Fibroblast of lung (primary cell): ENCODE results near the gene ZNF583.

Source experiments
- EZH2 ChIP-seq: IDR thresholded peaks from 2 replicates; pipeline ENCODE4 v1.5.1; 2012; ENCODE audit warnings: low read length, control low read depth, mild to moderate bottlenecking; ENCODE audit errors: missing control alignments
- TF ChIP-seq, protein P1 (sequence below), 2 donors: IDR thresholded peaks in 1 of 2; conservative IDR thresholded peaks in 1 of 2; 1 replicate in 1 of 2; 2 replicates in 1 of 2; pipeline ENCODE4 v1.5.1; 2011 to 2012; ENCODE audit warnings: low read length in 2 of 2, control low read depth in 1 of 2, inconsistent platforms in 1 of 2, low read depth in 1 of 2, mild to moderate bottlenecking in 1 of 2

- no peak for TF ChIP-seq EZH2
- TF ChIP-seq, protein P1, sequence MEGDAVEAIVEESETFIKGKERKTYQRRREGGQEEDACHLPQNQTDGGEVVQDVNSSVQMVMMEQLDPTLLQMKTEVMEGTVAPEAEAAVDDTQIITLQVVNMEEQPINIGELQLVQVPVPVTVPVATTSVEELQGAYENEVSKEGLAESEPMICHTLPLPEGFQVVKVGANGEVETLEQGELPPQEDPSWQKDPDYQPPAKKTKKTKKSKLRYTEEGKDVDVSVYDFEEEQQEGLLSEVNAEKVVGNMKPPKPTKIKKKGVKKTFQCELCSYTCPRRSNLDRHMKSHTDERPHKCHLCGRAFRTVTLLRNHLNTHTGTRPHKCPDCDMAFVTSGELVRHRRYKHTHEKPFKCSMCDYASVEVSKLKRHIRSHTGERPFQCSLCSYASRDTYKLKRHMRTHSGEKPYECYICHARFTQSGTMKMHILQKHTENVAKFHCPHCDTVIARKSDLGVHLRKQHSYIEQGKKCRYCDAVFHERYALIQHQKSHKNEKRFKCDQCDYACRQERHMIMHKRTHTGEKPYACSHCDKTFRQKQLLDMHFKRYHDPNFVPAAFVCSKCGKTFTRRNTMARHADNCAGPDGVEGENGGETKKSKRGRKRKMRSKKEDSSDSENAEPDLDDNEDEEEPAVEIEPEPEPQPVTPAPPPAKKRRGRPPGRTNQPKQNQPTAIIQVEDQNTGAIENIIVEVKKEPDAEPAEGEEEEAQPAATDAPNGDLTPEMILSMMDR (conservative IDR thresholded peaks at IDR 0.05 in 1 of 2, IDR thresholded peaks at IDR 0.05 in 1 of 2; ENCODE audit: low read depth in 1 of 2, low read length in 2 of 2), result no peak
Measured at GRCh38 chr19:56383826-56384605, 20.1 kb upstream of the ZNF583 start.
